Ishikawa (cell line): ENCODE data around the gene SDSL.

ENCODE experiments used
- CEBPB ChIP-seq: IDR thresholded peaks from 2 replicates; pipeline ENCODE4 v1.6.1; 2012
- CREB1 ChIP-seq: IDR thresholded peaks from 2 replicates; pipeline ENCODE4 v1.6.1; 2012; ENCODE audit warnings: low read depth
- EP300 ChIP-seq: IDR thresholded peaks from 2 replicates; pipeline ENCODE4 v1.6.1; 2012; ENCODE audit warnings: borderline replicate concordance
- FOXM1 ChIP-seq: IDR thresholded peaks from 2 replicates; pipeline ENCODE4 v1.6.1; 2012; ENCODE audit warnings: low read depth, borderline replicate concordance
- REST ChIP-seq: IDR thresholded peaks from 2 replicates; pipeline ENCODE4 v1.6.1; 2012; ENCODE audit warnings: low read depth, mild to moderate bottlenecking
- TAF1 ChIP-seq: IDR thresholded peaks from 2 replicates; pipeline ENCODE4 v1.6.1; 2012; ENCODE audit warnings: low read depth, mild to moderate bottlenecking
- TCF12 ChIP-seq: IDR thresholded peaks from 2 replicates; pipeline ENCODE4 v1.6.1; 2012; ENCODE audit warnings: low read depth

- TF ChIP-seq EP300 (no peak), REST (no peak), TAF1 (no peak), CEBPB (no peak), CREB1 (no peak), FOXM1 (no peak), TCF12 (no peak)
Observed at GRCh38 chr12:113432986-113433385, 10.8 kb downstream of the SDSL start.
